Subcutaneous adipose tissue (tissue), 4 donors: ENCODE data around the gene ARL5B. TPM values are rescaled to one million over a fixed set of nuclear protein-coding genes. Genes with fewer than 3 reads are reported as not detected.

Experiments
- CTCF ChIP-seq: fragments of 450-650 bp; IDR thresholded peaks from one replicate; pipeline ENCODE4 v1.5.1; 2016; ENCODE audit warnings: low read depth, mild to moderate bottlenecking, control low read depth, antibody characterized with exemption, moderate library complexity
- total RNA-seq, 4 donors: library from RNA; depleted of rRNA; stranded (reverse); fragments of >200 nt; gene quantifications; one replicate each; pipeline ENCODE4 v1.1.0, GENCODE V29; 2016

Gene ARL5B
- total RNA-seq, 4 donors from 2014 or later = 10.0 to 23.0 (median 13.1) TPM

- no peak for TF ChIP-seq CTCF
Observed at GRCh38 chr10:18699849-18700840, 40.9 kb downstream of the ARL5B start.

- no peak for TF ChIP-seq CTCF
Observed at GRCh38 chr10:18703521-18703920, 44.3 kb downstream of the ARL5B start.

- TF ChIP-seq CTCF = no peak
Observed at GRCh38 chr10:18710201-18710653, 51.0 kb downstream of the ARL5B start.

GRCh38 chr10:18713077-18713476 lies 53.8 kb downstream of the ARL5B start:
- TF ChIP-seq CTCF = no peak

- TF ChIP-seq CTCF = no peak
Observed at GRCh38 chr10:18718991-18719390, 59.8 kb downstream of the ARL5B start.

- no peak for TF ChIP-seq CTCF
Observed at GRCh38 chr10:18719811-18720210, 60.6 kb downstream of the ARL5B start.

- TF ChIP-seq CTCF = no peak
Observed at GRCh38 chr10:18721067-18721466, 61.8 kb downstream of the ARL5B start.
